Osteocyte (in vitro differentiated cells): Measurements from ENCODE around the gene ANKS1A. TPM values are rescaled to one million over a fixed set of nuclear protein-coding genes. Genes with fewer than 3 reads are reported as not detected.

Experiments used
- DNase-seq: peaks from one replicate; pipeline ENCODE4 v3.0.0; 2021; ENCODE audit warnings: mixed read lengths; ENCODE audit not compliant: unreplicated experiment; ENCODE audit errors: extremely low spot score
- H3K27ac Mint-ChIP-seq: one replicate; pipeline ENCODE4 v1.8.0; 2021; ENCODE audit warnings: mild to moderate bottlenecking, mixed read lengths; ENCODE audit not compliant: unreplicated experiment
- H3K27me3 Mint-ChIP-seq: one replicate; pipeline ENCODE4 v1.8.0; 2021; ENCODE audit warnings: mixed read lengths; ENCODE audit not compliant: unreplicated experiment
- H3K36me3 Mint-ChIP-seq: one replicate; pipeline ENCODE4 v1.8.0; 2021; ENCODE audit warnings: mixed read lengths; ENCODE audit not compliant: unreplicated experiment
- H3K4me1 Mint-ChIP-seq: one replicate; pipeline ENCODE4 v1.8.0; 2021; ENCODE audit warnings: mixed read lengths; ENCODE audit not compliant: unreplicated experiment
- H3K4me3 Mint-ChIP-seq: one replicate; pipeline ENCODE4 v1.8.0; 2021; ENCODE audit warnings: mild to moderate bottlenecking, moderate library complexity, mixed read lengths; ENCODE audit not compliant: unreplicated experiment
- H3K9me3 Mint-ChIP-seq: one replicate; pipeline ENCODE4 v1.8.0; 2021; ENCODE audit warnings: mixed read lengths; ENCODE audit not compliant: unreplicated experiment
- total RNA-seq: library from RNA; stranded (reverse); gene quantifications from 2 replicates; pipeline ENCODE4 v1.2.1, GENCODE V29; 2021
- TF ChIP-seq, protein P1 (sequence below): fragments of 200-600 bp; sonication (generic); IDR thresholded peaks from 2 replicates; pipeline ENCODE4 v1.5.0; 2021; ENCODE audit warnings: antibody characterized with exemption, mild to moderate bottlenecking, moderate library complexity

ANKS1A gene
- total RNA-seq, 1 donor from 2014 or later: 15.5 TPM

GRCh38 chr6:35082733-35083403 lies 193.8 kb downstream of the ANKS1A start:
- H3K9me3 Mint-ChIP-seq: no peaks in the 10 kb centered on the region
- peaks cover 31% of the 10 kb centered on the region for H3K36me3 Mint-ChIP-seq
- H3K27ac Mint-ChIP-seq: no peak overlapping the region
- TF ChIP-seq, protein P1, sequence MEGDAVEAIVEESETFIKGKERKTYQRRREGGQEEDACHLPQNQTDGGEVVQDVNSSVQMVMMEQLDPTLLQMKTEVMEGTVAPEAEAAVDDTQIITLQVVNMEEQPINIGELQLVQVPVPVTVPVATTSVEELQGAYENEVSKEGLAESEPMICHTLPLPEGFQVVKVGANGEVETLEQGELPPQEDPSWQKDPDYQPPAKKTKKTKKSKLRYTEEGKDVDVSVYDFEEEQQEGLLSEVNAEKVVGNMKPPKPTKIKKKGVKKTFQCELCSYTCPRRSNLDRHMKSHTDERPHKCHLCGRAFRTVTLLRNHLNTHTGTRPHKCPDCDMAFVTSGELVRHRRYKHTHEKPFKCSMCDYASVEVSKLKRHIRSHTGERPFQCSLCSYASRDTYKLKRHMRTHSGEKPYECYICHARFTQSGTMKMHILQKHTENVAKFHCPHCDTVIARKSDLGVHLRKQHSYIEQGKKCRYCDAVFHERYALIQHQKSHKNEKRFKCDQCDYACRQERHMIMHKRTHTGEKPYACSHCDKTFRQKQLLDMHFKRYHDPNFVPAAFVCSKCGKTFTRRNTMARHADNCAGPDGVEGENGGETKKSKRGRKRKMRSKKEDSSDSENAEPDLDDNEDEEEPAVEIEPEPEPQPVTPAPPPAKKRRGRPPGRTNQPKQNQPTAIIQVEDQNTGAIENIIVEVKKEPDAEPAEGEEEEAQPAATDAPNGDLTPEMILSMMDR: no peak
- no peaks in the 10 kb centered on the region for H3K27me3 Mint-ChIP-seq
- H3K4me3 Mint-ChIP-seq: no peak overlapping the region
- DNase-seq: peak; percentile 56
- H3K4me1 Mint-ChIP-seq: peaks cover 21% of the 10 kb centered on the region

DNA sequence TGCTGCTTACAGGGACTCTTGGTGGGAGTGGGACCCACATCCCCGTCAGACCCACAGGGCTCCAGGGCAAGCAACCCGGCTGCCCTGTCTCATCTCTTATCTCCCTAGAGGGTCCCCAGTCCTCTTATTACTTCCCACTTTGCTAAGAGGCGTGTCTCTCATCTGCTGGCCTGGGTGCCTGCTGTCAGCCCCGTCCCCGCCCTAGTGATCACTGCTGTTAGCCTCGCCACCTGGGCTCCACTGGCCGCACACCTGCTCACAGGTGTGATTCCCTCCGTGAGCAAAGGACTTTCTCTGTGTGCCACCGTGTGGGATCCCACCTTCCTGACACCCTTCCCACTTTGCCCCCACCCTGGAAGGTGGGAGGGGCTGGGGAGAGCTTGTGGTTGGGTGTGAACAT lies 194.5 kb downstream of the ANKS1A start:
- Mint-ChIP-seq H3K36me3 (peaks cover 33% of the 10 kb centered on the region), H3K27me3 (no peaks in the 10 kb centered on the region), H3K9me3 (no peaks in the 10 kb centered on the region), H3K4me3 (no peak overlapping the region), H3K27ac (peak overlapping the region; percentile 10), H3K4me1 (peaks cover 21% of the 10 kb centered on the region)
- TF ChIP-seq, protein P1: no peak
- no peak for DNase-seq

- Mint-ChIP-seq H3K4me3 (no peak overlapping the region), H3K27me3 (no peaks in the 10 kb centered on the region), H3K36me3 (peaks cover 33% of the 10 kb centered on the region), H3K27ac (peak overlapping the region; percentile 10), H3K4me1 (peaks cover 25% of the 10 kb centered on the region), H3K9me3 (no peaks in the 10 kb centered on the region)
- TF ChIP-seq, protein P1: no peak
- DNase-seq: peak; percentile 63
These were observed 195.0 kb downstream of the ANKS1A start for GRCh38 chr6:35084041-35084491.

GRCh38 chr6:35084511-35085203 lies 195.6 kb downstream of the ANKS1A start:
- H3K27ac Mint-ChIP-seq: peak overlapping the region; percentile 31
- DNase-seq: peak; percentile 64
- TF ChIP-seq, protein P1: no peak
- no peaks in the 10 kb centered on the region for H3K9me3 Mint-ChIP-seq
- H3K4me1 Mint-ChIP-seq: peaks cover 31% of the 10 kb centered on the region
- H3K36me3 Mint-ChIP-seq: peaks cover 35% of the 10 kb centered on the region
- H3K4me3 Mint-ChIP-seq: no peak overlapping the region
- H3K27me3 Mint-ChIP-seq: no peaks in the 10 kb centered on the region
